HG03558 (cell line): Measurements from ENCODE around the gene SH2D4B.
"Not testable (repeated sequence)": the region's sequence is repeated elsewhere in the genome, so short reads cannot be mapped to it uniquely, and the experiment has no call there.

ENCODE experiments used
- ATAC-seq: cut with Tn5 transposase; IDR thresholded peaks from one replicate; pipeline ENCODE4 v1.9.1; 2021; ENCODE audit warnings: moderate number of reproducible peaks; ENCODE audit not compliant: unreplicated experiment; ENCODE audit errors: extremely low read depth

Gene SH2D4B

GRCh38 chr10:80540981-80541750, 3.5 kb downstream of the SH2D4B start:
- peak; percentile 38 for ATAC-seq

- ATAC-seq: no peak
These were observed 4.4 kb downstream of the SH2D4B start for GRCh38 chr10:80542053-80542452.

GRCh38 chr10:80542652-80543318, 5.1 kb downstream of the SH2D4B start:
- ATAC-seq: no peak

GRCh38 chr10:80543319-80543672, 5.6 kb downstream of the SH2D4B start:
- ATAC-seq: not testable (repeated sequence)

- no peak for ATAC-seq
These were observed 6.7 kb downstream of the SH2D4B start for GRCh38 chr10:80544316-80544953.

- no peak for ATAC-seq
These were observed 7.7 kb downstream of the SH2D4B start for GRCh38 chr10:80545258-80545881.

- no peak for ATAC-seq
These were observed 14.5 kb downstream of the SH2D4B start for GRCh38 chr10:80552151-80552646.

- no peak for ATAC-seq
These were observed 15.7 kb downstream of the SH2D4B start for GRCh38 chr10:80553436-80553835.

GRCh38 chr10:80554050-80554449, 16.3 kb downstream of the SH2D4B start:
- no peak for ATAC-seq

- ATAC-seq: no peak
These were observed 17.7 kb downstream of the SH2D4B start for GRCh38 chr10:80555415-80555814.

GRCh38 chr10:80561950-80562349, 24.2 kb downstream of the SH2D4B start:
- no peak for ATAC-seq

- ATAC-seq: no peak
These were observed 29.6 kb downstream of the SH2D4B start for GRCh38 chr10:80567292-80567691.

GRCh38 chr10:80569131-80569895, 31.6 kb downstream of the SH2D4B start:
- ATAC-seq: no peak

- no peak for ATAC-seq
These were observed 33.6 kb downstream of the SH2D4B start for GRCh38 chr10:80571352-80571751.

GRCh38 chr10:80579181-80579763, 41.6 kb downstream of the SH2D4B start:
- no peak for ATAC-seq

- no peak for ATAC-seq
These were observed 42.3 kb downstream of the SH2D4B start for GRCh38 chr10:80579849-80580637.

- ATAC-seq: no peak
These were observed 43.2 kb downstream of the SH2D4B start for GRCh38 chr10:80580638-80581468.

- ATAC-seq: no peak
These were observed 43.8 kb downstream of the SH2D4B start for GRCh38 chr10:80581469-80581835.
